ENCODE measurements around the gene SERPINB12.

Gene SERPINB12

GRCh38 chr18:63551769-63552168, 9.6 kb downstream of the SERPINB12 start:
- DNase-seq: no peak

GRCh38 chr18:63552581-63552980, 10.4 kb downstream of the SERPINB12 start:
- DNase-seq: no peak

GRCh38 chr18:63553081-63553480, 10.9 kb downstream of the SERPINB12 start:
- no peak for DNase-seq

- DNase-seq: no peak
Measured at GRCh38 chr18:63559567-63560491, 17.7 kb downstream of the SERPINB12 start.

- no peak for DNase-seq
Measured at GRCh38 chr18:63562284-63562683, 20.1 kb downstream of the SERPINB12 start.

- DNase-seq: no peak
Measured at GRCh38 chr18:63564021-63564420, 21.9 kb downstream of the SERPINB12 start.

GRCh38 chr18:63564561-63564960, 22.4 kb downstream of the SERPINB12 start:
- DNase-seq: no peak

GRCh38 chr18:63567276-63567675, 25.1 kb downstream of the SERPINB12 start:
- no peak for DNase-seq

GRCh38 chr18:63567825-63568224, 25.7 kb downstream of the SERPINB12 start:
- no peak for DNase-seq

- no peak for DNase-seq
Measured at GRCh38 chr18:63570721-63571120, 28.6 kb downstream of the SERPINB12 start.

- DNase-seq: no peak
Measured at GRCh38 chr18:63575681-63576080, 33.5 kb downstream of the SERPINB12 start.

GRCh38 chr18:63578357-63578958, 36.3 kb downstream of the SERPINB12 start:
- no peak for DNase-seq

GRCh38 chr18:63579616-63580015, 37.4 kb downstream of the SERPINB12 start:
- DNase-seq: no peak

- DNase-seq: no peak
Measured at GRCh38 chr18:63585988-63586387, 43.8 kb downstream of the SERPINB12 start.

- no peak for DNase-seq
Measured at GRCh38 chr18:63586431-63586830, 44.3 kb downstream of the SERPINB12 start.

- DNase-seq: no peak
Measured at GRCh38 chr18:63586966-63587365, 44.8 kb downstream of the SERPINB12 start, which contains the start of gene SERPINB13. Gene SERPINB13 (plus strand): TSS chr18:63587343. CDS start chr18:63588668, 1,325 bp downstream.

GRCh38 chr18:63588909-63589308, 46.7 kb downstream of the SERPINB12 start:
- no peak for DNase-seq

GRCh38 chr18:63590373-63590772, 48.2 kb downstream of the SERPINB12 start:
- DNase-seq: no peak

- no peak for DNase-seq
Measured at GRCh38 chr18:63590966-63591695, 49.0 kb downstream of the SERPINB12 start.

- DNase-seq: no peak
Measured at GRCh38 chr18:63591725-63592124, 49.6 kb downstream of the SERPINB12 start.

- no peak for DNase-seq
Measured at GRCh38 chr18:63592471-63592870, 50.3 kb downstream of the SERPINB12 start.

GRCh38 chr18:63596964-63597363, 54.8 kb downstream of the SERPINB12 start:
- no peak for DNase-seq

GRCh38 chr18:63603355-63603754, 61.2 kb downstream of the SERPINB12 start:
- no peak for DNase-seq
